ENCODE measurements around the gene DNASE1L3. TPM values are rescaled to one million over a fixed set of nuclear protein-coding genes. Genes with fewer than 3 reads are reported as not detected.

Gene DNASE1L3
- total and polyA plus RNA-seq, 2 of the 13 experiments (the other 11 are each of a cell fraction or from before 2014, with no cell fraction given) = 0.86 to 1.7 TPM

DNA sequence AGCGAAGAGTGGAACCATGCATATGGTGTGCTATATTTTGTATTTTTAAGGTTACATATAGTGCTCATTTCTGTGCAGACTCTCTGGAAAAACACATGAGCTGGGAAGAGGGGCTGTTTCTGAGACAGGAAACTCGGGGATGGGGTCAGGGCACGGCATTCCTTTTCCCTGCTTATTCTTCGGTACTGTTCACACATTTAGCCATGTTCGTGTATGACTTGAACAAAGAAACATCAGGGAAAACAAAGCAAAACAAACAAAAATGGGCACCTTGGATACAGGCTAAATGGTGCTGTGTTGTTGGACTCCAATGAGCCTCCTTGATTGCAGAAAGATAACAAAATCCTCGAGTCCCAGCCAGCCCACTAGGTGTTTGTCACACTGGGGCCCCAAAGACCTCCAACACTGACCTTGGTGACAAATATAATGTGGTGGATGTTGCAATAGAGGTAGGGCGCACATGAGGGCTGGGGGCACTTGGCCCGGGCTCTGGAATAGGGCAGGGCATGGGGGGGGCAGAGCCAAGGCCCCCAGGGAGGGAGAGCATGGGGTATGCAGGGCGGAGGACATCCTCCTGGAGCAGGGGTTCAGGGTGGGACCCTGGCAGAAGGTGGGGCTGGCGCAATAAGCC, 19.3 kb downstream of the DNASE1L3 start (continued):
- TF ChIP-seq ZBTB46 (CRISPR knock-in tag; IDR thresholded peaks at IDR 0.05; ENCODE audit: borderline replicate concordance) (no peak), POGZ (CRISPR knock-in tag; IDR thresholded peaks at IDR 0.05) (peak; percentile 69; the same call in 1 of the 2 replicates), KDM6A (CRISPR knock-in tag; IDR thresholded peaks at IDR 0.05; ENCODE audit: low read depth) (peak; percentile 71; the same call in 1 of the 2 replicates), SMC3 (IDR thresholded peaks at IDR 0.05; ENCODE audit: low read length) (peak; percentile 16; the same call in 1 of the 2 replicates), MED1 (CRISPR knock-in tag; IDR thresholded peaks at IDR 0.05) (peak; percentile 84), EED (CRISPR knock-in tag; IDR thresholded peaks at IDR 0.05) (no peak), PTBP1 (IDR thresholded peaks at IDR 0.05; ENCODE audit: low read depth, low read length, poor library complexity, severe bottlenecking) (no peak), TGIF2 (CRISPR knock-in tag; IDR thresholded peaks at IDR 0.05) (peak; percentile 38; the same call in 1 of the 2 replicates), SNAPC4 (CRISPR knock-in tag; IDR thresholded peaks at IDR 0.05) (no peak), CCDC6 (CRISPR knock-in tag; IDR thresholded peaks at IDR 0.05) (0 out of 2 replicates have a peak, but pooled peaks have one; percentile 36), RNF2 (conservative IDR thresholded peaks at IDR 0.05; ENCODE audit: low read depth) (no peak), BRF2 (CRISPR knock-in tag; IDR thresholded peaks at IDR 0.05) (no peak), ZNF235 (CRISPR knock-in tag; IDR thresholded peaks at IDR 0.05; ENCODE audit: borderline replicate concordance) (no peak), JUNB (CRISPR knock-in tag; IDR thresholded peaks at IDR 0.05; ENCODE audit: borderline replicate concordance) (no peak), MTF1 (CRISPR knock-in tag; IDR thresholded peaks at IDR 0.05) (no peak), ZNF619 (CRISPR knock-in tag; IDR thresholded peaks at IDR 0.05) (no peak), ZNF782 (CRISPR knock-in tag; IDR thresholded peaks at IDR 0.05; ENCODE audit: borderline replicate concordance) (no peak)
- TF ChIP-seq, protein P1, sequence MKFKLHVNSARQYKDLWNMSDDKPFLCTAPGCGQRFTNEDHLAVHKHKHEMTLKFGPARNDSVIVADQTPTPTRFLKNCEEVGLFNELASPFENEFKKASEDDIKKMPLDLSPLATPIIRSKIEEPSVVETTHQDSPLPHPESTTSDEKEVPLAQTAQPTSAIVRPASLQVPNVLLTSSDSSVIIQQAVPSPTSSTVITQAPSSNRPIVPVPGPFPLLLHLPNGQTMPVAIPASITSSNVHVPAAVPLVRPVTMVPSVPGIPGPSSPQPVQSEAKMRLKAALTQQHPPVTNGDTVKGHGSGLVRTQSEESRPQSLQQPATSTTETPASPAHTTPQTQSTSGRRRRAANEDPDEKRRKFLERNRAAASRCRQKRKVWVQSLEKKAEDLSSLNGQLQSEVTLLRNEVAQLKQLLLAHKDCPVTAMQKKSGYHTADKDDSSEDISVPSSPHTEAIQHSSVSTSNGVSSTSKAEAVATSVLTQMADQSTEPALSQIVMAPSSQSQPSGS (CRISPR knock-in tag; IDR thresholded peaks at IDR 0.05) = peak; percentile 56; the same call in 1 of the 2 replicates
- TF ChIP-seq, protein P2, sequence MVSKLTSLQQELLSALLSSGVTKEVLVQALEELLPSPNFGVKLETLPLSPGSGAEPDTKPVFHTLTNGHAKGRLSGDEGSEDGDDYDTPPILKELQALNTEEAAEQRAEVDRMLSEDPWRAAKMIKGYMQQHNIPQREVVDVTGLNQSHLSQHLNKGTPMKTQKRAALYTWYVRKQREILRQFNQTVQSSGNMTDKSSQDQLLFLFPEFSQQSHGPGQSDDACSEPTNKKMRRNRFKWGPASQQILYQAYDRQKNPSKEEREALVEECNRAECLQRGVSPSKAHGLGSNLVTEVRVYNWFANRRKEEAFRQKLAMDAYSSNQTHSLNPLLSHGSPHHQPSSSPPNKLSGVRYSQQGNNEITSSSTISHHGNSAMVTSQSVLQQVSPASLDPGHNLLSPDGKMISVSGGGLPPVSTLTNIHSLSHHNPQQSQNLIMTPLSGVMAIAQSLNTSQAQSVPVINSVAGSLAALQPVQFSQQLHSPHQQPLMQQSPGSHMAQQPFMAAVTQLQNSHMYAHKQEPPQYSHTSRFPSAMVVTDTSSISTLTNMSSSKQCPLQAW (CRISPR knock-in tag; IDR thresholded peaks at IDR 0.05) = peak; percentile 19; the same call in 1 of the 2 replicates
